PC-3 (cell line): ENCODE results near the gene SIRT2.

ENCODE experiments used
- EZH2 ChIP-seq: fragments of 300-600 bp; sonication (generic); IDR thresholded peaks from one replicate; pipeline ENCODE4 v1.6.1; 2017; ENCODE audit warnings: antibody characterized with exemption, mild to moderate bottlenecking, low read length; ENCODE audit not compliant: unreplicated experiment
- TF ChIP-seq, protein P1 (sequence below): fragments of 300-600 bp; sonication (generic); conservative IDR thresholded peaks from 2 replicates; pipeline ENCODE4 v1.5.1; 2017; ENCODE audit warnings: antibody characterized with exemption, low read depth, mild to moderate bottlenecking, low read length

DNA sequence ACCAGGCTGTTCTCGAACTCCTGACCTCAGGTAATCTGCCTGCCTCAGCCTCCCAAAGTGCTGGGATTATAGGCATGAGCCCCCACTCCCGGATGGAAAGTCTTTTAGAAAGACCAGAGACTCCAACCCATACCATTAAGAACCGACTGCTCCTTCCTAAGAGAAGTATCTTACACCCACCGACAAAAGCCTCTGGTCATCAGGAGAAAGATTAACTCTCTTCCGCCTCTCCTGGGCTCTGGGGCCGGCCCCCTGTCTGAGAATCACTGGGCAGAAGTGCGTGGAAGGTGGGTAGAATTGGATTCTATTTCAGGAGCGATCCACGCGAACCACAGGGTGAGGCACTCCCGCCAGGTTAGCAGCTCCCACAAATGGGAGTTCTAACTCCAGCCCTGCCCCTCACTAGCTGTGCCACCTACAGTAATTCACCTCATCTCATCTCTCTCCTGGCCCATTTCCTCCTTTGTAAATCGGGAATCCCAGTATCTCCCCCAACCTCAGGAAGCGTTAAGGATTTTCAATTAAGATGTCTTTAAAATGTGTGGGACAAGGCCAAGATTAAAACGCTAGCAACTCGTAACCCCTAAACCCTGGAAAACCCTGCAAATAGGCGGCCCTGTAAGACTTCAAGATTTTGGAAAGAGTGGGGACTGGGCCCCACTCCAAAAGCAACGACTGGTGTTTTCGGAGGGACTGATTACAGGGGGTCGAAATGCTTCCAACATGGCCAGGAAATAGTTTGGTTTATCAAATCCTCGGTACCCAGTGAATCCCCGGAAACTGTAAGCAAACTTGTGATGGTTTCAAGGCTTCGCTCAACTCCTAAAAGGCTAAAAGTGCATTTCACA is 50.9 kb downstream of the SIRT2 start:
- TF ChIP-seq, protein P1, sequence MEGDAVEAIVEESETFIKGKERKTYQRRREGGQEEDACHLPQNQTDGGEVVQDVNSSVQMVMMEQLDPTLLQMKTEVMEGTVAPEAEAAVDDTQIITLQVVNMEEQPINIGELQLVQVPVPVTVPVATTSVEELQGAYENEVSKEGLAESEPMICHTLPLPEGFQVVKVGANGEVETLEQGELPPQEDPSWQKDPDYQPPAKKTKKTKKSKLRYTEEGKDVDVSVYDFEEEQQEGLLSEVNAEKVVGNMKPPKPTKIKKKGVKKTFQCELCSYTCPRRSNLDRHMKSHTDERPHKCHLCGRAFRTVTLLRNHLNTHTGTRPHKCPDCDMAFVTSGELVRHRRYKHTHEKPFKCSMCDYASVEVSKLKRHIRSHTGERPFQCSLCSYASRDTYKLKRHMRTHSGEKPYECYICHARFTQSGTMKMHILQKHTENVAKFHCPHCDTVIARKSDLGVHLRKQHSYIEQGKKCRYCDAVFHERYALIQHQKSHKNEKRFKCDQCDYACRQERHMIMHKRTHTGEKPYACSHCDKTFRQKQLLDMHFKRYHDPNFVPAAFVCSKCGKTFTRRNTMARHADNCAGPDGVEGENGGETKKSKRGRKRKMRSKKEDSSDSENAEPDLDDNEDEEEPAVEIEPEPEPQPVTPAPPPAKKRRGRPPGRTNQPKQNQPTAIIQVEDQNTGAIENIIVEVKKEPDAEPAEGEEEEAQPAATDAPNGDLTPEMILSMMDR = no peak
- no peak for TF ChIP-seq EZH2
